ENCODE data around the gene EYA3.

EYA3 gene

DNA sequence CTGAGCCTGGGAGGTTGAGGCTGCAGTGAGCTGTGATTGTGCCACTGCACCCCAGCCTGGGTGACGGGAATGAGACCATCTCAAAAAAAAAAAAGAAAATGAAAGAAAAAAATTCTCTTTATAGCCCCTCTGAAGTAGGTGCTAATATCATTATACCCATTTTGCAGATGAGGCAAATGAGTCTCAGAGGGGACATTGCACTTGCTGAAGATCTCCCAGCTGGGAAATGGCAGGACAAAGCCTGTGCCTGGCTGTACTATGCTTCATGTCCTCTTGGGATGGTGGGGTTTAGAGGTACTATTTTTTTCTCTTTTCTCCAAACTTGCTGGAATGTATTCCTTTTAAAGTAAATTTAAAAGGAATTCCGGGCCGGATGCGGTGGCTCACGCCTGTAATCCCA is 152.0 kb downstream of the EYA3 start:
- DNase-seq (ENCODE audit: low read depth), result no peak

GRCh38 chr1:27935721-27936120 is 152.7 kb downstream of the EYA3 start:
- no peak for DNase-seq (ENCODE audit: low read depth)

GRCh38 chr1:27934818-27935549 is 153.4 kb downstream of the EYA3 start, which contains the start of gene SMPDL3B:
Gene SMPDL3B (plus strand): TSS chr1:27935000. CDS start chr1:27935184, 184 bp downstream.
- no peak for DNase-seq (ENCODE audit: low read depth)

- no peak for DNase-seq (ENCODE audit: low read depth)
These were observed 156.7 kb downstream of the EYA3 start for GRCh38 chr1:27931759-27932158.

GRCh38 chr1:27931184-27931583 is 157.2 kb downstream of the EYA3 start:
- no peak for DNase-seq (ENCODE audit: low read depth)

- DNase-seq (ENCODE audit: low read depth), result no peak
These were observed 160.0 kb downstream of the EYA3 start for GRCh38 chr1:27928216-27928954.

- no peak for DNase-seq (ENCODE audit: low read depth)
These were observed 166.1 kb downstream of the EYA3 start for GRCh38 chr1:27922272-27922671.
